Liver (tissue), 9 donors: ENCODE results near the gene RYR2. TPM values are rescaled to one million over a fixed set of nuclear protein-coding genes. Genes with fewer than 3 reads are reported as not detected.

ENCODE experiments used
- DNase-seq: peaks from one replicate; pipeline ENCODE4 v3.0.0-alpha.2; 2017; ENCODE audit warnings: low spot score
- H3K27ac ChIP-seq, 2 donors: one replicate each; pipeline ENCODE4 v1.7.0; 2013; ENCODE audit warnings: inconsistent platforms in 2 of 2, low read length in 2 of 2, control low read depth in 1 of 2, low read depth in 1 of 2, mild to moderate bottlenecking in 1 of 2
- H3K27me3 ChIP-seq, 4 donors: one replicate each; pipeline versions ENCODE4 v1.6.1 to v1.7.0; 2013; ENCODE audit warnings: low read length in 3 of 4, inconsistent platforms in 1 of 4, mild to moderate bottlenecking in 1 of 4, moderate library complexity in 1 of 4; ENCODE audit not compliant: control insufficient read depth in 4 of 4, insufficient read depth in 4 of 4
- H3K36me3 ChIP-seq, 4 donors: one replicate each; pipeline versions ENCODE4 v1.6.1 to v1.7.0; 2013; ENCODE audit warnings: low read length in 3 of 4, mild to moderate bottlenecking in 3 of 4, low read depth in 1 of 4, moderate library complexity in 1 of 4; ENCODE audit not compliant: control insufficient read depth in 4 of 4, insufficient read depth in 3 of 4
- H3K4me1 ChIP-seq, 4 donors: one replicate each; pipeline versions ENCODE4 v1.6.1 to v1.7.0; 2013; ENCODE audit warnings: low read length in 3 of 4, mild to moderate bottlenecking in 3 of 4, moderate library complexity in 1 of 4; ENCODE audit not compliant: control insufficient read depth in 4 of 4, insufficient read depth in 4 of 4
- H3K4me3 ChIP-seq, 3 donors: one replicate each; pipeline versions ENCODE4 v1.6.1 to v1.7.0; 2013; ENCODE audit warnings: low read length in 3 of 3, control low read depth in 1 of 3, low read depth in 1 of 3, mild to moderate bottlenecking in 1 of 3
- H3K9ac ChIP-seq, 2 donors: one replicate each; pipeline ENCODE4 v1.7.0; 2013; ENCODE audit warnings: low read length in 2 of 2, mild to moderate bottlenecking in 2 of 2, moderate library complexity in 2 of 2, control low read depth in 1 of 2, low read depth in 1 of 2
- H3K9me3 ChIP-seq, 4 donors: one replicate each; pipeline versions ENCODE4 v1.6.1 to v1.7.0; 2013; ENCODE audit warnings: low read length in 3 of 4; ENCODE audit not compliant: control insufficient read depth in 4 of 4
- CTCF ChIP-seq: fragments of 150-350 bp; IDR thresholded peaks from 2 replicates; pipeline ENCODE4 v1.5.1; 2017; ENCODE audit warnings: improper control_type of control experiment, low read depth, low read length; ENCODE audit not compliant: missing input control
- EGR1 ChIP-seq, 2 donors: IDR thresholded peaks; 2 replicates each; pipeline ENCODE4 v1.6.1; 2016 to 2018; ENCODE audit warnings: antibody characterized with exemption in 2 of 2, low read depth in 2 of 2
- FOXA1 ChIP-seq: IDR thresholded peaks from 2 replicates; pipeline ENCODE4 v1.6.1; 2016; ENCODE audit warnings: antibody characterized with exemption
- FOXA2 ChIP-seq: IDR thresholded peaks from 2 replicates; pipeline ENCODE4 v1.6.1; 2016; ENCODE audit warnings: antibody characterized with exemption
- GABPA ChIP-seq, 2 donors: IDR thresholded peaks in 1 of 2; conservative IDR thresholded peaks in 1 of 2; 2 replicates each; pipeline ENCODE4 v1.6.1; 2016; ENCODE audit warnings: antibody characterized with exemption in 2 of 2, mild to moderate bottlenecking in 1 of 2, moderate library complexity in 1 of 2
- HNF4A ChIP-seq, 2 donors: conservative IDR thresholded peaks; 2 replicates each; pipeline ENCODE4 v1.6.1; 2016; ENCODE audit warnings: antibody characterized with exemption in 2 of 2, mild to moderate bottlenecking in 2 of 2
- HNF4G ChIP-seq: IDR thresholded peaks from 2 replicates; pipeline ENCODE4 v1.6.1; 2016; ENCODE audit warnings: antibody characterized with exemption
- JUND ChIP-seq, 2 donors: IDR thresholded peaks; 2 replicates each; pipeline ENCODE4 v1.6.1; 2016; ENCODE audit warnings: antibody characterized with exemption in 2 of 2
- NR2F2 ChIP-seq: IDR thresholded peaks from 2 replicates; pipeline ENCODE4 v1.6.1; 2016; ENCODE audit warnings: antibody characterized with exemption
- RAD21 ChIP-seq, 2 donors: IDR thresholded peaks; 2 replicates each; pipeline ENCODE4 v1.6.1; 2016; ENCODE audit warnings: antibody characterized with exemption in 2 of 2, mild to moderate bottlenecking in 2 of 2
- REST ChIP-seq: IDR thresholded peaks from 2 replicates; pipeline ENCODE4 v1.6.1; 2016; ENCODE audit warnings: antibody characterized with exemption, mild to moderate bottlenecking
- RXRA ChIP-seq, 2 donors: IDR thresholded peaks; 2 replicates each; pipeline ENCODE4 v1.6.1; 2017 to 2018; ENCODE audit warnings: antibody characterized with exemption in 2 of 2, mild to moderate bottlenecking in 1 of 2
- SP1 ChIP-seq: IDR thresholded peaks from 2 replicates; pipeline ENCODE4 v1.6.1; 2018; ENCODE audit warnings: antibody characterized with exemption, mild to moderate bottlenecking
- TAF1 ChIP-seq: conservative IDR thresholded peaks from 2 replicates; pipeline ENCODE4 v1.6.1; 2016; ENCODE audit warnings: antibody characterized with exemption, mild to moderate bottlenecking
- YY1 ChIP-seq: IDR thresholded peaks from 2 replicates; pipeline ENCODE4 v1.6.1; 2016; ENCODE audit warnings: antibody characterized with exemption, mild to moderate bottlenecking
- WGBS: extraction: QIAGEN DNeasy Blood & Tissue Kit; methylation state at CpG from one replicate; pipeline ENCODE4 v1.1.7; 2013; 5-methylcytosine and 5-hydroxymethylcytosine counted together
- polyA plus RNA-seq, 2 donors: library from polyadenylated mRNA; stranded (reverse) in 1 of 2; unstranded in 1 of 2; fragments of 200-250 nt in 1 of 2; fragments of >200 nt in 1 of 2; fragmentation: Nextera tagmentation in 1 of 2; extraction: Ambion mirVana in 1 of 2; gene quantifications; one replicate each; pipeline versions ENCODE4 v1.2.1 to v1.2.3, GENCODE V29; 2013 to 2015
- total RNA-seq, 2 donors: library from RNA; depleted of rRNA; stranded (reverse); fragments of >200 nt; gene quantifications; one replicate each; pipeline ENCODE4 v1.2.3, GENCODE V29; 2014
- TF ChIP-seq, protein P1 (sequence below): IDR thresholded peaks from 2 replicates; pipeline ENCODE4 v1.6.1; 2016; ENCODE audit warnings: antibody characterized with exemption
- TF ChIP-seq, protein P2 (sequence below): IDR thresholded peaks from 2 replicates; pipeline ENCODE4 v1.6.1; 2016; ENCODE audit warnings: antibody characterized with exemption
- TF ChIP-seq, protein P3 (sequence below): IDR thresholded peaks from 2 replicates; pipeline ENCODE4 v1.6.1; 2016; ENCODE audit warnings: antibody characterized with exemption
- donor health status: healthy.
- donor health status: healthy.
- donor health status: healthy.
- donor health status: healthy.
- donor health status: healthy.

RYR2 gene
- total and polyA plus RNA-seq, 4 donors = 0.06 to 0.75 (median 0.31) TPM

DNA sequence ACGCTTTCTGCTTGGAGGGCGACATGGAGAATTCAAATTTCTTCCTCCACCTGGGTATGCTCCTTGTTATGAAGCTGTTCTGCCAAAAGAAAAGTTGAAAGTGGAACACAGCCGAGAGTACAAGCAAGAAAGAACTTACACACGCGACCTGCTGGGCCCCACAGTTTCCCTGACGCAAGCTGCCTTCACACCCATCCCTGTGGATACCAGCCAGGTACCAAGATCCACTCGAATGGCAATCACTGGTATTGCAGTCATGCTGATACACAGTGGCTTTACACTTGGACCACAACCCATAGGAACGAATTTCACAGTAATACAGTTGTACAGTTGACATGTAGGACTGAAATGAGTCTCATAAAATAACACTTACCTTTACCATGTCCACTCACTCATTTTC, 461.3 kb downstream of the RYR2 start:
- 75% methylated on average over 8 of the region's 8 CpGs for WGBS
- Histone ChIP-seq H3K36me3 (no peaks in the 10 kb centered on the region), H3K4me3 (no peak overlapping the region), H3K9me3 (no peaks in the 10 kb centered on the region), H3K9ac (no peak overlapping the region), H3K27ac (no peak overlapping the region), H3K27me3 (peaks cover 0 to 4% (median 2%) of the 10 kb centered on the region in 4 donors), H3K4me1 (no peaks in the 10 kb centered on the region)
- no peak for DNase-seq
- TF ChIP-seq, protein P1, sequence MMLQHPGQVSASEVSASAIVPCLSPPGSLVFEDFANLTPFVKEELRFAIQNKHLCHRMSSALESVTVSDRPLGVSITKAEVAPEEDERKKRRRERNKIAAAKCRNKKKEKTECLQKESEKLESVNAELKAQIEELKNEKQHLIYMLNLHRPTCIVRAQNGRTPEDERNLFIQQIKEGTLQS = no peak
- TF ChIP-seq GABPA (IDR thresholded peaks at IDR 0.05 in 1 of 2, conservative IDR thresholded peaks at IDR 0.05 in 1 of 2) (no peak), JUND (IDR thresholded peaks at IDR 0.05) (no peak), FOXA2 (no peak), HNF4G (no peak), RXRA (IDR thresholded peaks at IDR 0.05) (no peak), RAD21 (IDR thresholded peaks at IDR 0.05) (no peak), REST (no peak), SP1 (no peak), FOXA1 (no peak), TAF1 (no peak), YY1 (no peak), NR2F2 (no peak), EGR1 (IDR thresholded peaks at IDR 0.05; ENCODE audit: low read depth in 2 of 2) (no peak), HNF4A (conservative IDR thresholded peaks at IDR 0.05) (no peak), CTCF (no peak)
- TF ChIP-seq, protein P2, sequence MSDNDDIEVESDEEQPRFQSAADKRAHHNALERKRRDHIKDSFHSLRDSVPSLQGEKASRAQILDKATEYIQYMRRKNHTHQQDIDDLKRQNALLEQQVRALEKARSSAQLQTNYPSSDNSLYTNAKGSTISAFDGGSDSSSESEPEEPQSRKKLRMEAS = no peak
- TF ChIP-seq, protein P3, sequence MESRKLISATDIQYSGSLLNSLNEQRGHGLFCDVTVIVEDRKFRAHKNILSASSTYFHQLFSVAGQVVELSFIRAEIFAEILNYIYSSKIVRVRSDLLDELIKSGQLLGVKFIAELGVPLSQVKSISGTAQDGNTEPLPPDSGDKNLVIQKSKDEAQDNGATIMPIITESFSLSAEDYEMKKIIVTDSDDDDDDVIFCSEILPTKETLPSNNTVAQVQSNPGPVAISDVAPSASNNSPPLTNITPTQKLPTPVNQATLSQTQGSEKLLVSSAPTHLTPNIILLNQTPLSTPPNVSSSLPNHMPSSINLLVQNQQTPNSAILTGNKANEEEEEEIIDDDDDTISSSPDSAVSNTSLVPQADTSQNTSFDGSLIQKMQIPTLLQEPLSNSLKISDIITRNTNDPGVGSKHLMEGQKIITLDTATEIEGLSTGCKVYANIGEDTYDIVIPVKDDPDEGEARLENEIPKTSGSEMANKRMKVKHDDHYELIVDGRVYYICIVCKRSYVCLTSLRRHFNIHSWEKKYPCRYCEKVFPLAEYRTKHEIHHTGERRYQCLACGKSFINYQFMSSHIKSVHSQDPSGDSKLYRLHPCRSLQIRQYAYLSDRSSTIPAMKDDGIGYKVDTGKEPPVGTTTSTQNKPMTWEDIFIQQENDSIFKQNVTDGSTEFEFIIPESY = no peak

DNA sequence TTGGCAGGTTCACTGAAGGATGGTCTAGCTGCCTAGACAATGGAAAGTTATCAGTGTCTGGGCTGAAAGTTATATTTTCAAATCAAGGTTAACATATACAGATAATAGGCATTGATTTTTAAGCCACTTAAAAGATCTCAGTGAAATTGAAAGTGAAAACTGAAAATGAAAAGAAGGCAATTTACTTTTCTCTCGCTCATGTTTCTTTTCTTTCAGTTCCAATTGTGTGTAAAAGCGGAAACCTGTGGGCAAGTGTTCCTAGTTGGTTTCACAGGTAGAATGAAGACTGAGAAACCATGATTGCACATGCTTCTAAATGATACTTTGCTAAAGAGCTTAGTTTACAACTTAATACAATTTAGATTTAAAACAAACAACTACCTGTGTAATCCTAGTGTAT, 465.0 kb downstream of the RYR2 start:
- H3K9me3 ChIP-seq = no peaks in the 10 kb centered on the region
- no peak for DNase-seq
- H3K27me3 ChIP-seq = peaks cover 0 to 4% (median 1%) of the 10 kb centered on the region in 4 donors
- no peak overlapping the region for H3K4me3 ChIP-seq
- H3K9ac ChIP-seq = no peak overlapping the region
- no peaks in the 10 kb centered on the region for H3K4me1 ChIP-seq
- no peaks in the 10 kb centered on the region for H3K36me3 ChIP-seq
- H3K27ac ChIP-seq = no peak overlapping the region
- 77% methylated on average over 2 of the region's 2 CpGs for WGBS
- no peak for TF ChIP-seq RXRA (IDR thresholded peaks at IDR 0.05)
- TF ChIP-seq EGR1 (IDR thresholded peaks at IDR 0.05; ENCODE audit: low read depth in 2 of 2) = no peak
- no peak for TF ChIP-seq JUND (IDR thresholded peaks at IDR 0.05)
- TF ChIP-seq GABPA (IDR thresholded peaks at IDR 0.05 in 1 of 2, conservative IDR thresholded peaks at IDR 0.05 in 1 of 2) = no peak
